Retinal pigment epithelial cell (primary cell): ENCODE data around the gene DBN1.

Experiments
- DNase-seq: peaks from one replicate; pipeline ENCODE4 v3.0.0-alpha.2; 2010; ENCODE audit warnings: low read depth
- H3K4me3 ChIP-seq: 2 replicates; pipeline ENCODE4 v1.5.1; 2011; ENCODE audit warnings: mild to moderate bottlenecking, low read length, control low read depth, moderate library complexity
- CTCF ChIP-seq: conservative IDR thresholded peaks from 2 replicates; pipeline ENCODE4 v1.5.1; 2011; ENCODE audit warnings: low read depth, low read length, control low read depth, inconsistent platforms

Gene DBN1

DNA sequence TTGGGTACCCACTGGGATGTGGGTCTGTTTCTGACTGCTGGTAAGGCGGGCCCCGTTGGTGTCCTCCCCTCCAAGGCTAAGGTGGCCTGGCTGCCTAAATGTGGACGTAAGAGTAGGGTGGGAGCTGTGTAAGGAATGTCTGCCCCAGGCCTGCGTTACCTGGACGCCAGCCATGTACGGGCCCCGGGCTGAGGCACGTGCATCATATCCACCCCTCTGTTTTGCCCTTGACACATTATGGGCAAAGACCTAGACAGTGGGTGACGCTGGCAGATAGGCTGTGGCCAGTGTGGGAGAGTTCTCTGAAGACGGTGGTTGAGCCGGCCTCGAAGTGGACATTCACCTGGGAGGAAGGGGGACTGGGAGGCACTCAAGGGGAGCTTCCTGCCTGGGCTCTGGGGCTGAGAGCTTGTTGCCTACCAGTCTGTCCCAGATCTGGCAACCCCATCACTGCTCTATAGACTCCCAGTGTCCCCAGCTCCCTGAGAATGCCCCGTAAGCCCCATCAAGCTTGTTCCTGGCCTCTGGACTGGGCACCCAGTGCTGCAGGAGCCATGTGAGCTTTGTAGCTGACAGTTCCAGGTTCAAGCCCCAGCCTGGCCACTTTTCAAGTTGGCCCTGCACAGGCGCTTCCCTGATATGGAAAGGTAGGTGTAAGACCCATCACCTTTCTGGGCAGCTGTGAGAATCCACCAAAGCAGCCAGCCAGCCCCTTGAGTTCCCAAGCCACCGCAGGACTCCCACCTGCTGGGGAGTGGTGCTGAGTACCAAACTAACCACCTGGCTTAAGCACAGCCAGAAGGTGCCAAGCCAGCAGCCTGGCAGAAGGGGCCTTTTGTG lies 30.1 kb downstream of the DBN1 start:
- DNase-seq: no peak
- no peak for TF ChIP-seq CTCF
- H3K4me3 ChIP-seq: no peak overlapping the region

DNA sequence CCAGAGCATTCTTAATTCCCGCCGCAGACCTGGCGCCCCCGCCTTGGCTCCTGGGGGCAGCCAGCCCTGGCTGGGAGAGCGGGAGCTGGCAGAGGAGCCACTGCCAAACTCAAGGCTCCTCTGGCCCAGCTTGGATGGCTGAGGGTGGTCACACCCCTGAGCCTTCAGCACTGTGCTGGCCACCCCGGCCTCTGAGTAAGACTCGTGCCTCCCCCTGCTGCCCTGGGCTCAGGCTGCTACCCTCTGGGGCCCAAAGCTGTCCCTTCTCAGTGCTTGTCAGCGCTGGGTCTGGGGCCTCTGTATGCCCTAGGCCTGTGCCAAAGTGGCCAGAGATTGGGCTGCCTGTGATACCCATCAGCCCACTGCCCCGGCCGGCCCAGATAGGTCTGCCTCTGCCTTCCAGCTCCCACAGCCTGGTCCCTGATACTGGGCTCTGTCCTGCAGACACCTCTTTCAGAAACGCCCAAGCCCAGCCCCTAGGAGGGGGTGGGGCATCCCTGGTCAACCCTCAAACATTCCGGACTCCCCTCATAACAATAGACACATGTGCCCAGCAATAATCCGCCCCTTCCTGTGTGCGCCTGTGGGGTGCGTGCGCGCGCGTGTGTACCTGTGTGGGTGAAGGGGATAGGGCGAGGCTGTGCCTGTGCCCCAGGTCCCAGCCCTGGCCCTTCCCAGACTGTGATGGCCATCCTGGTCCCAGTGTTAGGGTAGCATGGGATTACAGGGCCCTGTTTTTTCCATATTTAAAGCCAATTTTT lies 31.2 kb downstream of the DBN1 start:
- no peak overlapping the region for H3K4me3 ChIP-seq
- no peak for DNase-seq

GRCh38 chr5:177440990-177441780 lies 32.2 kb downstream of the DBN1 start:
- no peak overlapping the region for H3K4me3 ChIP-seq
- TF ChIP-seq CTCF: no peak
- DNase-seq: no peak

More for the DNA sequence above, 31.2 kb downstream of the DBN1 start:
- TF ChIP-seq CTCF: no peak

- TF ChIP-seq CTCF: no peak
- DNase-seq: no peak
- no peak overlapping the region for H3K4me3 ChIP-seq
These were observed 33.0 kb downstream of the DBN1 start for GRCh38 chr5:177440211-177440989.

- no peak for TF ChIP-seq CTCF
- no peak overlapping the region for H3K4me3 ChIP-seq
- no peak for DNase-seq
These were observed 33.8 kb downstream of the DBN1 start for GRCh38 chr5:177439518-177440053.

GRCh38 chr5:177438468-177438867 lies 35.0 kb downstream of the DBN1 start:
- no peak overlapping the region for H3K4me3 ChIP-seq
- TF ChIP-seq CTCF: no peak
- DNase-seq: no peak
